Measurements from ENCODE around the gene BCL10.

The BCL10 gene

DNA sequence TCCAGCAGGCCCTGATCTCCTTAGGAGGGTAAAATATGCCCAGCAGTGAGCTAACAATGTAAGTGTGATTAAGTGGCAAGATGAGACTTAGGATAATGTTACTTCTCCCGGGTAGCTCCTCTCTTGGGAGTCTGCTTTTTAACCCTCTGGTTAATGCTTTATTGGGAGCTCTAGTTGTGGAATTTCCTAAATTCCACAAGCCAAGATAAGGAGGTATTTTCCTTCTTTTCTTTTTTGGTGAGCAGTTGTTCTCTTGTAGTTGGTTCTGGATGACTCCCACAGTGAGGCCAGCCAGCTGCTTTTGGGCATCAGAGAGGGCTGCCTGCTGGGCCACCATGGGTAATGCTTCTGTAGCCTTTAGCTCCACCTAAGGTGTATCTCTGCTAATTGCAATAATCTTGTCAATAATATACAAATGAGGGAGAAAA, 36.2 kb downstream of the BCL10 start:
- H2BK120ac ChIP-seq (ENCODE audit: low read depth, low read length), result no peak overlapping the region
- H3K4me2 ChIP-seq (ENCODE audit: insufficient read depth, low read length, poor library complexity, severe bottlenecking), result no peak overlapping the region
- H3K23ac ChIP-seq (ENCODE audit: low read depth, low read length, poor library complexity), result no peak overlapping the region
- H4K8ac ChIP-seq (ENCODE audit: low read depth, low read length), result no peak overlapping the region
- H3K79me1 ChIP-seq (ENCODE audit: low read depth, low read length), result no peaks in the 10 kb centered on the region
- no peak overlapping the region for H2BK15ac ChIP-seq (ENCODE audit: low read length)
- no peaks in the 10 kb centered on the region for H3K9me3 ChIP-seq (replicated peaks in 1 of 2; ENCODE audit: control insufficient read depth in 2 of 2, insufficient read depth in 1 of 2, low read depth in 1 of 2, low read length in 2 of 2)
- H3K27ac ChIP-seq (replicated peaks; ENCODE audit: low read length), result no peak overlapping the region
- no peak overlapping the region for H3K14ac ChIP-seq (ENCODE audit: low read length)
- no peak overlapping the region for H2BK5ac ChIP-seq (ENCODE audit: low read length)
- H2AFZ ChIP-seq (ENCODE audit: low read length), result no peak overlapping the region
- no peak overlapping the region for H3K9ac ChIP-seq (ENCODE audit: low read depth, low read length, poor library complexity)
- H4K91ac ChIP-seq (ENCODE audit: low read depth, low read length, poor library complexity), result no peak overlapping the region
- H3K4ac ChIP-seq (ENCODE audit: low read length), result no peak overlapping the region
- no peak overlapping the region for H2AK5ac ChIP-seq (ENCODE audit: low read depth, low read length)
- no peaks in the 10 kb centered on the region for H3K36me3 ChIP-seq (replicated peaks in 1 of 2; ENCODE audit: control insufficient read depth in 2 of 2, insufficient read depth in 2 of 2, low read length in 2 of 2)
- peaks cover 0 to 21% (median 0%) of the 10 kb centered on the region in 3 experiments for H3K27me3 ChIP-seq (ENCODE audit: control insufficient read depth in 3 of 3, insufficient read depth in 3 of 3, low read depth in 1 of 3, low read length in 3 of 3)
- no peak overlapping the region for H3K18ac ChIP-seq (ENCODE audit: low read length)
- no peak overlapping the region for H3K4me3 ChIP-seq (ENCODE audit: low read length in 2 of 2)
- H2BK12ac ChIP-seq (ENCODE audit: low read length), result no peak overlapping the region
- no peak for DNase-seq (ENCODE audit: low spot score)
- peaks cover 0 to 5% of the 10 kb centered on the region in 2 donors for H3K4me1 ChIP-seq (ENCODE audit: control insufficient read depth in 2 of 2, insufficient read depth in 1 of 2, low read depth in 1 of 2, low read length in 2 of 2)
- WGBS, 2 donors (ENCODE audit: extremely low coverage in 2 of 2, insufficient read length in 2 of 2, insufficient replicate concordance in 1 of 2), result no CpG with 5 or more reads among the region's 1 CpG

DNA sequence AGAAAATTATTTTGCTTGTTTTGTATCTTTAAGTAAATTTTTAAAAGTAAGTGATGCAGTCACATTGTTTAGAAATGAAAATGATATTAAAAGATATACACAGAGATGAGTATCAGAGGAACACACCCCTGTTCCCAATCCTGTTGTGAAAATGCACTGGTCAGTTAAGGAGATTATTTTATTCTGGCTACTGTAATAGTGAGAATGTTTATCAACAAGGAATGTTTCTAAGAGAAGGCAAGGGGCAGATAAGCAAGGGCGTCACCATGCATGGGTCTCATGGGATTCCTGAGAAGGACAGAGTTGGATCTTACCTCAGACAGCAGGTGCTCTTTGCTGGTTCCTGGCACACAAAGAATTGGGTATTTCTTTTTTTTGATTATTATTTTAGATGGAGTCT, 38.8 kb downstream of the BCL10 start:
- Histone ChIP-seq H2BK5ac (ENCODE audit: low read length) (no peak overlapping the region), H3K4me1 (ENCODE audit: control insufficient read depth in 2 of 2, insufficient read depth in 1 of 2, low read depth in 1 of 2, low read length in 2 of 2) (peaks cover 0 to 1% of the 10 kb centered on the region in 2 donors), H2AK5ac (ENCODE audit: low read depth, low read length) (no peak overlapping the region), H3K27me3 (ENCODE audit: control insufficient read depth in 3 of 3, insufficient read depth in 3 of 3, low read depth in 1 of 3, low read length in 3 of 3) (peaks cover 0 to 16% (median 0%) of the 10 kb centered on the region in 3 experiments), H3K9me3 (replicated peaks in 1 of 2; ENCODE audit: control insufficient read depth in 2 of 2, insufficient read depth in 1 of 2, low read depth in 1 of 2, low read length in 2 of 2) (no peaks in the 10 kb centered on the region), H3K79me1 (ENCODE audit: low read depth, low read length) (no peaks in the 10 kb centered on the region), H3K4ac (ENCODE audit: low read length) (no peak overlapping the region), H3K36me3 (replicated peaks in 1 of 2; ENCODE audit: control insufficient read depth in 2 of 2, insufficient read depth in 2 of 2, low read length in 2 of 2) (no peaks in the 10 kb centered on the region), H3K4me2 (ENCODE audit: insufficient read depth, low read length, poor library complexity, severe bottlenecking) (no peak overlapping the region), H3K18ac (ENCODE audit: low read length) (no peak overlapping the region), H4K91ac (ENCODE audit: low read depth, low read length, poor library complexity) (no peak overlapping the region), H2BK15ac (ENCODE audit: low read length) (no peak overlapping the region), H3K27ac (replicated peaks; ENCODE audit: low read length) (no peak overlapping the region), H3K14ac (ENCODE audit: low read length) (no peak overlapping the region), H2BK12ac (ENCODE audit: low read length) (no peak overlapping the region), H3K9ac (ENCODE audit: low read depth, low read length, poor library complexity) (no peak overlapping the region), H3K23ac (ENCODE audit: low read depth, low read length, poor library complexity) (no peak overlapping the region), H4K8ac (ENCODE audit: low read depth, low read length) (no peak overlapping the region), H2BK120ac (ENCODE audit: low read depth, low read length) (no peak overlapping the region), H2AFZ (ENCODE audit: low read length) (no peak overlapping the region), H3K4me3 (ENCODE audit: low read length in 2 of 2) (no peak overlapping the region)
- no peak for DNase-seq (ENCODE audit: low spot score)
- WGBS, 2 donors (ENCODE audit: extremely low coverage in 2 of 2, insufficient read length in 2 of 2, insufficient replicate concordance in 1 of 2), result no CpG with 5 or more reads among the region's 1 CpG

DNA sequence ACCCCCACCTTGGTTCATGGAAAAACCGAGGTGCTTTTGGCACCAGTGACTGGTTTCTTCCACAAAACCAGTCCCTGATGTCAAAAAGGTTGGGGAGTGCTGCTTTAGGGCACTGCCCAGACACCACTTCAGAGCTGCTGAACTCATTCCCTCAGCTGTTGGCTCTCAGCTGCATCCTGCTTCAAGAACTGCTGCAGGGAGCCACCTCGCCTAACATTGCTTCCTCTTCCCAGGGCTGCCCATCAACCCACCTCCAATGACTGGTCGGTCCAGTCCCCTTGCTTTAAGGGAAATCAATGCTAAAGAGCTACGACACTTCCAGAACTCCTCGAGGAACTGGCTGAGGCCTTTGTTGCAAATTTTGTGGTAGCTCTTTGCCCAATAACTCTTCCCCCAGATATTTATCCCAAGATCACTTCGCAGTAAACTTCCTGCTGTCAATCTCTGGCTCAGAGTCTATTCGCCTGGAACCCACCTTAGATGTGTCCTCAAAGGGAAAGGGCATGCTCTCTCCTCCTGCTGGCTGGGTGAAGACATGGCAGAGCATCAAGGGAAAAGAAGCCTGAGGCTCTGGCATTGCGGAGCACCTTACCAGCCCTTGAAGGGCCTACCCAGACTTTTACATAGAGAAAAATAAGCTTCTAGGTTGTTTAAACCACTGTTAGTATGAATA, 46.0 kb downstream of the BCL10 start:
- DNase-seq (ENCODE audit: low spot score), result no peak
- WGBS, 2 donors (ENCODE audit: extremely low coverage in 2 of 2, insufficient read length in 2 of 2, insufficient replicate concordance in 1 of 2), result no CpG with 5 or more reads among the region's 8 CpGs
- Histone ChIP-seq H3K4ac (ENCODE audit: low read length) (no peak overlapping the region), H3K36me3 (replicated peaks in 1 of 2; ENCODE audit: control insufficient read depth in 2 of 2, insufficient read depth in 2 of 2, low read length in 2 of 2) (no peaks in the 10 kb centered on the region), H2BK15ac (ENCODE audit: low read length) (no peak overlapping the region), H2BK12ac (ENCODE audit: low read length) (no peak overlapping the region), H2BK5ac (ENCODE audit: low read length) (no peak overlapping the region), H3K4me1 (ENCODE audit: control insufficient read depth in 2 of 2, insufficient read depth in 1 of 2, low read depth in 1 of 2, low read length in 2 of 2) (peaks cover 2 to 8% of the 10 kb centered on the region in 2 donors), H3K79me1 (ENCODE audit: low read depth, low read length) (no peaks in the 10 kb centered on the region), H3K27me3 (ENCODE audit: control insufficient read depth in 3 of 3, insufficient read depth in 3 of 3, low read depth in 1 of 3, low read length in 3 of 3) (peaks cover 0 to under 1% (median 0%) of the 10 kb centered on the region in 3 experiments), H2AFZ (ENCODE audit: low read length) (no peak overlapping the region), H2AK5ac (ENCODE audit: low read depth, low read length) (no peak overlapping the region), H3K4me3 (ENCODE audit: low read length in 2 of 2) (peak overlapping the region in 1 of 2 donors; percentile 32), H3K14ac (ENCODE audit: low read length) (no peak overlapping the region), H3K9ac (ENCODE audit: low read depth, low read length, poor library complexity) (no peak overlapping the region), H3K18ac (ENCODE audit: low read length) (no peak overlapping the region), H2BK120ac (ENCODE audit: low read depth, low read length) (no peak overlapping the region), H3K9me3 (replicated peaks in 1 of 2; ENCODE audit: control insufficient read depth in 2 of 2, insufficient read depth in 1 of 2, low read depth in 1 of 2, low read length in 2 of 2) (no peaks in the 10 kb centered on the region), H3K4me2 (ENCODE audit: insufficient read depth, low read length, poor library complexity, severe bottlenecking) (no peak overlapping the region), H3K27ac (replicated peaks; ENCODE audit: low read length) (no peak overlapping the region), H4K91ac (ENCODE audit: low read depth, low read length, poor library complexity) (no peak overlapping the region), H3K23ac (ENCODE audit: low read depth, low read length, poor library complexity) (no peak overlapping the region), H4K8ac (ENCODE audit: low read depth, low read length) (no peak overlapping the region)

DNA sequence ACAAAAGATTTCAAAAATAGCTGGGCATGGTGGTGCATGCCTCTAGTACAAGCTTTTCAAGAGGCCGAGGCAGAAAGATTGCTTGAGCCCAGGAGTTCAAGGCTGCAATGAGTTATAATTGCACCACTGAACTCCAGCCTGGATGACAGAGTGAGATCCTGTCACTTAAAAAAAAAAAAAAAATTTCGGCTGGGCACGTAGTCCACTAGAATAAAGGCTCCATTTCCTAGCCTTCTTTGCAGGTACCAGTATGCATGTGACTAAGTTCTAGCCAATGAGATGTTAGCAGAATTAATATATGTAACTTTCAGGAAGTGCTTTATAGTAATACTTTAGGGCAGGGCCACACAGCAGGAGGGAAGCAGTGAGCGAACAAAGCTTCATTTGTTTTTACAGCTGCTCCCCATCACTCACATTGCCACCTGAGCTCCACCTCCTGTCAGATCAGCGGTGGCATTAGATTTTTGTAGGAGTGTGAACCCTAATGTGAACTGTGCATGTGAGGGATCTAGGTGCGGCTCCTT, 46.8 kb downstream of the BCL10 start:
- H3K9me3 ChIP-seq (replicated peaks in 1 of 2; ENCODE audit: control insufficient read depth in 2 of 2, insufficient read depth in 1 of 2, low read depth in 1 of 2, low read length in 2 of 2), result no peaks in the 10 kb centered on the region
- H3K27me3 ChIP-seq (ENCODE audit: control insufficient read depth in 3 of 3, insufficient read depth in 3 of 3, low read depth in 1 of 3, low read length in 3 of 3), result peaks cover 0 to 7% (median 0%) of the 10 kb centered on the region in 3 experiments
- H4K8ac ChIP-seq (ENCODE audit: low read depth, low read length), result no peak overlapping the region
- no peak overlapping the region for H3K4ac ChIP-seq (ENCODE audit: low read length)
- no peak overlapping the region for H3K4me2 ChIP-seq (ENCODE audit: insufficient read depth, low read length, poor library complexity, severe bottlenecking)
- H3K36me3 ChIP-seq (replicated peaks in 1 of 2; ENCODE audit: control insufficient read depth in 2 of 2, insufficient read depth in 2 of 2, low read length in 2 of 2), result no peaks in the 10 kb centered on the region
- H3K14ac ChIP-seq (ENCODE audit: low read length), result no peak overlapping the region
- WGBS, 2 donors (ENCODE audit: extremely low coverage in 2 of 2, insufficient read length in 2 of 2, insufficient replicate concordance in 1 of 2), result no CpG with 5 or more reads among the region's 6 CpGs
- no peak overlapping the region for H2BK12ac ChIP-seq (ENCODE audit: low read length)
- no peak overlapping the region for H4K91ac ChIP-seq (ENCODE audit: low read depth, low read length, poor library complexity)
- no peak overlapping the region for H2BK5ac ChIP-seq (ENCODE audit: low read length)
- H3K23ac ChIP-seq (ENCODE audit: low read depth, low read length, poor library complexity), result no peak overlapping the region
- H3K27ac ChIP-seq (replicated peaks; ENCODE audit: low read length), result no peak overlapping the region
- no peak overlapping the region for H2AK5ac ChIP-seq (ENCODE audit: low read depth, low read length)
- H3K4me3 ChIP-seq (ENCODE audit: low read length in 2 of 2), result no peak overlapping the region
- no peak for DNase-seq (ENCODE audit: low spot score)
- H3K9ac ChIP-seq (ENCODE audit: low read depth, low read length, poor library complexity), result no peak overlapping the region
- H3K18ac ChIP-seq (ENCODE audit: low read length), result no peak overlapping the region
- H2BK120ac ChIP-seq (ENCODE audit: low read depth, low read length), result no peak overlapping the region
- no peak overlapping the region for H2BK15ac ChIP-seq (ENCODE audit: low read length)
- no peaks in the 10 kb centered on the region for H3K79me1 ChIP-seq (ENCODE audit: low read depth, low read length)
- peaks cover 4 to 9% of the 10 kb centered on the region in 2 donors for H3K4me1 ChIP-seq (ENCODE audit: control insufficient read depth in 2 of 2, insufficient read depth in 1 of 2, low read depth in 1 of 2, low read length in 2 of 2)
- no peak overlapping the region for H2AFZ ChIP-seq (ENCODE audit: low read length)

Data from neuronal stem cell (in vitro differentiated cells).